ENCODE data around the gene TNFSF13. TPM values are rescaled to one million over a fixed set of nuclear protein-coding genes. Genes with fewer than 3 reads are reported as not detected.
A peak's percentile ranks its signal among the peaks of the same experiment; 100 is the strongest.

TNFSF13 gene
- total RNA-seq, 1 experiment from 2014 or later: 3.2 TPM

GRCh38 chr17:7589204-7589868 is 30.8 kb downstream of the TNFSF13 start (continued):
- TF ChIP-seq ATF2 (CRISPR knock-in tag; IDR thresholded peaks at IDR 0.05; ENCODE audit: borderline replicate concordance, low read depth) (no peak), TP53 (CRISPR knock-in tag; IDR thresholded peaks at IDR 0.05) (0 out of 2 replicates have a peak, but pooled peaks have one; percentile 38), ZNF219 (CRISPR knock-in tag; IDR thresholded peaks at IDR 0.05; ENCODE audit: borderline replicate concordance) (no peak), ZNF317 (CRISPR knock-in tag; IDR thresholded peaks at IDR 0.05; ENCODE audit: borderline replicate concordance, low read depth) (no peak)

GRCh38 chr17:7589891-7590691 is 31.5 kb downstream of the TNFSF13 start, which contains the start of gene SOX15:
SOX15 (minus strand) TSS chr17:7590094; CDS start chr17:7589676, 418 bp downstream.
- DNase-seq (ENCODE audit: low spot score): peak; percentile 71
- Mint-ChIP-seq H3K27me3 (ENCODE audit: low read depth) (no peaks in the 10 kb centered on the region), H3K4me3 (peak within 1 kb of the TSS; percentile 70), H3K9me3 (no peaks in the 10 kb centered on the region), H3K4me1 (peaks cover 30% of the 10 kb centered on the region), H3K36me3 (peaks cover 44% of the 10 kb centered on the region), H3K27ac (peak within 1 kb of the TSS; percentile 97)
- TF ChIP-seq ZNF416 (CRISPR knock-in tag; IDR thresholded peaks at IDR 0.05) (no peak), FOXK1 (CRISPR knock-in tag; IDR thresholded peaks at IDR 0.05) (0 out of 2 replicates have a peak, but pooled peaks have one; percentile 10), FOXP1 (CRISPR knock-in tag; IDR thresholded peaks at IDR 0.05; ENCODE audit: borderline replicate concordance) (no peak)
- ChIA-PET POLR2A (interaction anchor here (0.8 to 4.6 kb wide), 17 partner anchors 10 to 187 kb away, joined by 3 to 41 read pairs (median 4); partner anchors contain the start of genes ATP1B2, CD68, EFNB3 and SAT2), CTCF (interaction anchor here (0.7 to 4.3 kb wide), 49 partner anchors 8 to 600 kb away, joined by 3 to 61 read pairs (median 6); partner anchors contain the start of genes ACAP1, ATP1B2, BORCS6 and CD68)
- peak; percentile 60 for ATAC-seq

GRCh38 chr17:7590743-7591142 is 32.2 kb downstream of the TNFSF13 start:
- H3K9me3 Mint-ChIP-seq: no peaks in the 10 kb centered on the region
- no peaks in the 10 kb centered on the region for H3K27me3 Mint-ChIP-seq (ENCODE audit: low read depth)
- peak overlapping the region; percentile 97 for H3K27ac Mint-ChIP-seq
- H3K36me3 Mint-ChIP-seq: peaks cover 49% of the 10 kb centered on the region
- H3K4me3 Mint-ChIP-seq: peak overlapping the region; percentile 45
- DNase-seq (ENCODE audit: low spot score) (peak; percentile 60), ATAC-seq (peak; percentile 55)
- peaks cover 30% of the 10 kb centered on the region for H3K4me1 Mint-ChIP-seq
- ChIA-PET CTCF (interaction anchor here (0.5 to 4.3 kb wide), 16 partner anchors 11 to 599 kb away, joined by 3 to 61 read pairs (median 17); partner anchors contain the start of genes ATP1B2, BORCS6, CD68 and DNAH2), POLR2A (interaction anchor here (0.9 to 4.6 kb wide), 6 partner anchors 11 to 97 kb away, joined by 3 to 41 read pairs (median 11); partner anchors contain the start of genes ATP1B2, CD68, TP53 and WRAP53)
- TF ChIP-seq E2F1 (CRISPR knock-in tag; IDR thresholded peaks at IDR 0.05): no peak
- no peak for TF ChIP-seq CBFB (CRISPR knock-in tag; IDR thresholded peaks at IDR 0.05; ENCODE audit: low read depth)
- no peak for TF ChIP-seq HMGA2 (CRISPR knock-in tag; IDR thresholded peaks at IDR 0.05)
- TF ChIP-seq ZNF396 (CRISPR knock-in tag; IDR thresholded peaks at IDR 0.05; ENCODE audit: borderline replicate concordance): no peak
- TF ChIP-seq ZMAT4 (CRISPR knock-in tag; IDR thresholded peaks at IDR 0.05): no peak
- TF ChIP-seq ARID4B (CRISPR knock-in tag; IDR thresholded peaks at IDR 0.05; ENCODE audit: borderline replicate concordance): no peak
- TF ChIP-seq ELF4 (CRISPR knock-in tag; IDR thresholded peaks at IDR 0.05; ENCODE audit: low read depth): no peak
- TF ChIP-seq GRHL2 (CRISPR knock-in tag; IDR thresholded peaks at IDR 0.05; ENCODE audit: insufficient replicate concordance, severe bottlenecking): no peak
- no peak for TF ChIP-seq PREB (CRISPR knock-in tag; IDR thresholded peaks at IDR 0.05; ENCODE audit: borderline replicate concordance)
- TF ChIP-seq CDX4 (CRISPR knock-in tag; IDR thresholded peaks at IDR 0.05; ENCODE audit: borderline replicate concordance): no peak
- TF ChIP-seq NR2C2 (CRISPR knock-in tag; IDR thresholded peaks at IDR 0.05): no peak
